ENCODE measurements around the gene KMT2D. TPM values are rescaled to one million over a fixed set of nuclear protein-coding genes. Genes with fewer than 3 reads are reported as not detected.

Gene KMT2D
- total RNA-seq (2014; rRNA removed; shearing (Covaris generic)): 30.1 and 31.2 TPM in 2 replicates

- peak; percentile 97 for DNase-seq
- Histone ChIP-seq H3K27me3 (no peaks in the 10 kb centered on the region), H3K36me3 (peaks cover 4% of the 10 kb centered on the region), H3K4me3 (peak within 1 kb of the TSS; percentile 95), H3K9me3 (replicated peaks) (no peaks in the 10 kb centered on the region), H3K4me1 (peaks cover 23% of the 10 kb centered on the region), H3K27ac (peak within 1 kb of the TSS; percentile 94)
Measured at GRCh38 chr12:49060237-49061156, at the start of gene KMT2D. Gene KMT2D, minus strand, starts transcription at chr12:49060794. Its CDS starts 5,470 bp downstream, at chr12:49055324.

- no peaks in the 10 kb centered on the region for H3K36me3 ChIP-seq
Measured at GRCh38 chr12:49109641-49110463, 49.3 kb upstream of the KMT2D start.

GRCh38 chr12:49108958-49109404 lies 48.4 kb upstream of the KMT2D start:
- Histone ChIP-seq H3K27ac (no peak overlapping the region), H3K4me1 (peaks cover 4% of the 10 kb centered on the region), H3K4me3 (no peak overlapping the region), H3K36me3 (no peaks in the 10 kb centered on the region), H3K27me3 (no peaks in the 10 kb centered on the region), H3K9me3 (replicated peaks) (0 out of 2 replicates have a peak, but pooled peaks cover 3% of the 10 kb centered on the region)
- DNase-seq: no peak

More at GRCh38 chr12:49109641-49110463, 49.3 kb upstream of the KMT2D start:
- H3K4me1 ChIP-seq: peaks cover 4% of the 10 kb centered on the region
- 0 out of 2 replicates have a peak, but pooled peaks cover 3% of the 10 kb centered on the region for H3K9me3 ChIP-seq (replicated peaks)
- DNase-seq: no peak
- H3K27me3 ChIP-seq: no peaks in the 10 kb centered on the region
- no peak overlapping the region for H3K27ac ChIP-seq
- H3K4me3 ChIP-seq: peak overlapping the region; percentile 70

GRCh38 chr12:49105504-49106084 lies 45.0 kb upstream of the KMT2D start:
- Histone ChIP-seq H3K27me3 (no peaks in the 10 kb centered on the region), H3K9me3 (replicated peaks) (no peaks in the 10 kb centered on the region), H3K27ac (no peak overlapping the region), H3K4me1 (peaks cover 4% of the 10 kb centered on the region), H3K4me3 (no peak overlapping the region), H3K36me3 (no peaks in the 10 kb centered on the region)
- DNase-seq: no peak

GRCh38 chr12:49104822-49105221 lies 44.2 kb upstream of the KMT2D start:
- no peak for DNase-seq
- no peaks in the 10 kb centered on the region for H3K27me3 ChIP-seq
- H3K4me1 ChIP-seq: peaks cover 4% of the 10 kb centered on the region
- H3K4me3 ChIP-seq: no peak overlapping the region
- no peak overlapping the region for H3K27ac ChIP-seq
- no peaks in the 10 kb centered on the region for H3K36me3 ChIP-seq
- no peaks in the 10 kb centered on the region for H3K9me3 ChIP-seq (replicated peaks)

GRCh38 chr12:49100380-49100779 lies 39.8 kb upstream of the KMT2D start:
- Histone ChIP-seq H3K27me3 (no peaks in the 10 kb centered on the region), H3K4me1 (no peaks in the 10 kb centered on the region)

GRCh38 chr12:49098703-49099102 lies 38.1 kb upstream of the KMT2D start:
- Histone ChIP-seq H3K36me3 (0 out of 2 replicates have a peak, but pooled peaks cover 2% of the 10 kb centered on the region), H3K9me3 (replicated peaks) (no peaks in the 10 kb centered on the region), H3K4me1 (no peaks in the 10 kb centered on the region), H3K4me3 (no peak overlapping the region), H3K27ac (no peak overlapping the region), H3K27me3 (no peaks in the 10 kb centered on the region)
- no peak for DNase-seq

More at GRCh38 chr12:49100380-49100779, 39.8 kb upstream of the KMT2D start:
- Histone ChIP-seq H3K9me3 (replicated peaks) (no peaks in the 10 kb centered on the region), H3K4me3 (no peak overlapping the region), H3K27ac (no peak overlapping the region), H3K36me3 (0 out of 2 replicates have a peak, but pooled peaks cover 2% of the 10 kb centered on the region)
- DNase-seq: no peak

- H3K4me1 ChIP-seq: no peaks in the 10 kb centered on the region
- 0 out of 2 replicates have a peak, but pooled peaks cover 2% of the 10 kb centered on the region for H3K36me3 ChIP-seq
- no peak overlapping the region for H3K4me3 ChIP-seq
- no peak overlapping the region for H3K27ac ChIP-seq
- H3K27me3 ChIP-seq: no peaks in the 10 kb centered on the region
- peak; percentile 68 to 89 for DNase-seq
- H3K9me3 ChIP-seq (replicated peaks): no peaks in the 10 kb centered on the region
Measured at GRCh38 chr12:49098035-49098451, 37.4 kb upstream of the KMT2D start.

- no peak overlapping the region for H3K4me3 ChIP-seq
- H3K36me3 ChIP-seq: 0 out of 2 replicates have a peak, but pooled peaks cover 2% of the 10 kb centered on the region
- no peak overlapping the region for H3K27ac ChIP-seq
- no peak for DNase-seq
- no peaks in the 10 kb centered on the region for H3K27me3 ChIP-seq
- no peaks in the 10 kb centered on the region for H3K9me3 ChIP-seq (replicated peaks)
- no peaks in the 10 kb centered on the region for H3K4me1 ChIP-seq
Measured at GRCh38 chr12:49097381-49097780, 36.8 kb upstream of the KMT2D start.

GRCh38 chr12:49094975-49095365 lies 34.4 kb upstream of the KMT2D start:
- Histone ChIP-seq H3K4me1 (no peaks in the 10 kb centered on the region), H3K27me3 (no peaks in the 10 kb centered on the region)

GRCh38 chr12:49094160-49094974 lies 33.8 kb upstream of the KMT2D start, which contains the start of gene DHH:
Gene DHH, minus strand, starts transcription at chr12:49094801. Its CDS starts 289 bp downstream, at chr12:49094512.
- no peaks in the 10 kb centered on the region for H3K27me3 ChIP-seq
- no peak within 1 kb of the TSS for H3K4me3 ChIP-seq
- H3K9me3 ChIP-seq (replicated peaks): no peaks in the 10 kb centered on the region
- no peaks in the 10 kb centered on the region for H3K4me1 ChIP-seq
- no peak within 1 kb of the TSS for H3K27ac ChIP-seq
- no peaks in the 10 kb centered on the region for H3K36me3 ChIP-seq
- DNase-seq: no peak

More at GRCh38 chr12:49094975-49095365, 34.4 kb upstream of the KMT2D start:
- Histone ChIP-seq H3K27ac (no peak overlapping the region), H3K36me3 (0 out of 2 replicates have a peak, but pooled peaks cover 2% of the 10 kb centered on the region), H3K9me3 (replicated peaks) (no peaks in the 10 kb centered on the region), H3K4me3 (no peak overlapping the region)
- no peak for DNase-seq

GRCh38 chr12:49093792-49094159 lies 33.2 kb upstream of the KMT2D start:
- Histone ChIP-seq H3K36me3 (no peaks in the 10 kb centered on the region), H3K4me3 (no peak overlapping the region), H3K27me3 (no peaks in the 10 kb centered on the region), H3K9me3 (replicated peaks) (no peaks in the 10 kb centered on the region), H3K4me1 (peaks cover 4% of the 10 kb centered on the region; the same call in 1 of the 2 replicates), H3K27ac (no peak overlapping the region)
- no peak for DNase-seq

- H3K4me1 ChIP-seq: peaks cover 8% of the 10 kb centered on the region
- no peak for DNase-seq
- no peaks in the 10 kb centered on the region for H3K27me3 ChIP-seq
- H3K9me3 ChIP-seq (replicated peaks): no peaks in the 10 kb centered on the region
- H3K27ac ChIP-seq: no peak overlapping the region
- no peaks in the 10 kb centered on the region for H3K36me3 ChIP-seq
- H3K4me3 ChIP-seq: no peak overlapping the region
Measured at GRCh38 chr12:49092816-49093406, 32.3 kb upstream of the KMT2D start.
